DND-41 (cell line): ENCODE measurements around the gene WDTC1.

Experiments used
- EZH2 ChIP-seq: IDR thresholded peaks from 3 replicates; pipeline ENCODE4 v1.6.1; 2012; ENCODE audit warnings: borderline replicate concordance, low read depth, mild to moderate bottlenecking, moderate library complexity, low read length, inconsistent platforms; ENCODE audit not compliant: severe bottlenecking
- TF ChIP-seq, protein P1 (sequence below): IDR thresholded peaks from 2 replicates; pipeline ENCODE4 v1.5.1; 2012; ENCODE audit warnings: borderline replicate concordance, low read length, moderate library complexity, mild to moderate bottlenecking; ENCODE audit not compliant: poor library complexity, severe bottlenecking; ENCODE audit errors: extremely low read depth

GRCh38 chr1:27269276-27269675, 34.8 kb downstream of the WDTC1 start:
- TF ChIP-seq, protein P1, sequence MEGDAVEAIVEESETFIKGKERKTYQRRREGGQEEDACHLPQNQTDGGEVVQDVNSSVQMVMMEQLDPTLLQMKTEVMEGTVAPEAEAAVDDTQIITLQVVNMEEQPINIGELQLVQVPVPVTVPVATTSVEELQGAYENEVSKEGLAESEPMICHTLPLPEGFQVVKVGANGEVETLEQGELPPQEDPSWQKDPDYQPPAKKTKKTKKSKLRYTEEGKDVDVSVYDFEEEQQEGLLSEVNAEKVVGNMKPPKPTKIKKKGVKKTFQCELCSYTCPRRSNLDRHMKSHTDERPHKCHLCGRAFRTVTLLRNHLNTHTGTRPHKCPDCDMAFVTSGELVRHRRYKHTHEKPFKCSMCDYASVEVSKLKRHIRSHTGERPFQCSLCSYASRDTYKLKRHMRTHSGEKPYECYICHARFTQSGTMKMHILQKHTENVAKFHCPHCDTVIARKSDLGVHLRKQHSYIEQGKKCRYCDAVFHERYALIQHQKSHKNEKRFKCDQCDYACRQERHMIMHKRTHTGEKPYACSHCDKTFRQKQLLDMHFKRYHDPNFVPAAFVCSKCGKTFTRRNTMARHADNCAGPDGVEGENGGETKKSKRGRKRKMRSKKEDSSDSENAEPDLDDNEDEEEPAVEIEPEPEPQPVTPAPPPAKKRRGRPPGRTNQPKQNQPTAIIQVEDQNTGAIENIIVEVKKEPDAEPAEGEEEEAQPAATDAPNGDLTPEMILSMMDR: no peak
- TF ChIP-seq EZH2: no peak
